GM12865 (cell line): Measurements from ENCODE around the gene MICAL3.
"Not testable (repeated sequence)": the region's sequence is repeated elsewhere in the genome, so short reads cannot be mapped to it uniquely, and the experiment has no call there.

ENCODE experiments used
- DNase-seq: peaks from one replicate; pipeline ENCODE4 v3.0.0; 2010; ENCODE audit warnings: low read depth
- H3K4me3 ChIP-seq: 2 replicates; pipeline ENCODE4 v1.5.1; 2011; ENCODE audit warnings: mild to moderate bottlenecking, low read depth, low read length, control low read depth
- CTCF ChIP-seq: IDR thresholded peaks from 2 replicates; pipeline ENCODE4 v1.5.1; 2011; ENCODE audit warnings: low read length, control low read depth, low read depth, inconsistent platforms; ENCODE audit not compliant: insufficient read depth; ENCODE audit errors: missing control alignments

The MICAL3 gene

GRCh38 chr22:18024276-18024939, at the start of gene MICAL3:
Gene MICAL3, minus strand, starts transcription at chr22:18024561. Its CDS starts 117,749 bp downstream, at chr22:17906812.
- peak; percentile 69 for DNase-seq
- H3K4me3 ChIP-seq, result peak within 1 kb of the TSS; percentile 22
- peak; percentile 63 for TF ChIP-seq CTCF

- H3K4me3 ChIP-seq, DNase-seq: not testable (repeated sequence)
Observed at GRCh38 chr22:18073927-18074326, 49.6 kb upstream of the MICAL3 start.

GRCh38 chr22:18073467-18073866, 49.1 kb upstream of the MICAL3 start:
- no peak for TF ChIP-seq CTCF
- no peak overlapping the region for H3K4me3 ChIP-seq
- DNase-seq, result no peak

GRCh38 chr22:18071968-18072310, 47.6 kb upstream of the MICAL3 start:
- no peak overlapping the region for H3K4me3 ChIP-seq
- DNase-seq, result no peak
- no peak for TF ChIP-seq CTCF

- DNase-seq, H3K4me3 ChIP-seq: not testable (repeated sequence)
Observed at GRCh38 chr22:18071307-18071967, 47.1 kb upstream of the MICAL3 start.

- TF ChIP-seq CTCF, result peak; percentile 32
- H3K4me3 ChIP-seq, result no peak overlapping the region
- DNase-seq, result no peak
Observed at GRCh38 chr22:18070556-18071306, 46.4 kb upstream of the MICAL3 start.

GRCh38 chr22:18070041-18070440, 45.7 kb upstream of the MICAL3 start:
- DNase-seq, result no peak
- H3K4me3 ChIP-seq, result no peak overlapping the region
- TF ChIP-seq CTCF, result no peak
